K562 (cell line): ENCODE data around the gene TEX261.

Experiments used
- CHD2 ChIP-seq: IDR thresholded peaks from 2 replicates; pipeline ENCODE4 v1.6.1; 2011; ENCODE audit warnings: low read depth, low read length
- CTCF ChIP-seq, 3 experiments: IDR thresholded peaks in 2 of 3; conservative IDR thresholded peaks in 1 of 3; 2 replicates each; pipeline ENCODE4 v1.5.1; 2011 to 2012; ENCODE audit warnings: low read length in 3 of 3, mild to moderate bottlenecking in 3 of 3, control low read depth in 2 of 3, improper control_type of control experiment in 1 of 3, inconsistent platforms in 1 of 3, low read depth in 1 of 3, mixed read lengths in 1 of 3, moderate library complexity in 1 of 3; ENCODE audit not compliant: insufficient read depth in 2 of 3
- EP300 ChIP-seq: IDR thresholded peaks from 2 replicates; pipeline ENCODE4 v1.6.1; 2012; ENCODE audit warnings: low read length, improper control_type of control experiment
- HCFC1 ChIP-seq: IDR thresholded peaks from 2 replicates; pipeline ENCODE4 v1.6.1; 2012; ENCODE audit warnings: low read depth, low read length, improper control_type of control experiment
- MCM7 ChIP-seq, 2 experiments: fragments of 450-650 bp; IDR thresholded peaks; 2 replicates each; pipeline ENCODE4 v1.6.1; 2016 to 2018
- MXI1 ChIP-seq: IDR thresholded peaks from 2 replicates; pipeline ENCODE4 v1.6.1; 2011; ENCODE audit warnings: low read depth, mild to moderate bottlenecking, improper control_type of control experiment, low read length
- NCOA1 ChIP-seq: fragments of 450-650 bp; IDR thresholded peaks from 2 replicates; pipeline ENCODE4 v1.6.1; 2016; ENCODE audit warnings: low read depth
- RAD21 ChIP-seq, 2 experiments: fragments of 250-450 bp in 1 of 2; fragments of 450-650 bp in 1 of 2; sonication (Bioruptor Pico) in 1 of 2; formaldehyde crosslinking in 1 of 2; IDR thresholded peaks in 1 of 2; conservative IDR thresholded peaks in 1 of 2; 2 replicates each; pipeline versions ENCODE4 v1.4.0 to v1.8.0; 2020 to 2022; ENCODE audit warnings: mild to moderate bottlenecking in 2 of 2, moderate library complexity in 1 of 2
- SNIP1 ChIP-seq: fragments of 450-650 bp; IDR thresholded peaks from 2 replicates; pipeline ENCODE4 v1.7.1; 2017; ENCODE audit warnings: low read depth, mild to moderate bottlenecking
- TAF1 ChIP-seq: IDR thresholded peaks from 2 replicates; pipeline ENCODE4 v1.6.1; 2011; ENCODE audit warnings: mild to moderate bottlenecking, low read length, moderate library complexity; ENCODE audit not compliant: insufficient read depth, control insufficient read depth, severe bottlenecking; ENCODE audit errors: extremely low read depth
- ZBTB7A ChIP-seq: IDR thresholded peaks from 2 replicates; pipeline ENCODE4 v1.6.1; 2011; ENCODE audit warnings: low read depth, mild to moderate bottlenecking, low read length, moderate library complexity, borderline replicate concordance; ENCODE audit not compliant: control insufficient read depth
- ZFP1 ChIP-seq: fragments of 450-650 bp; formaldehyde crosslinking; IDR thresholded peaks from 2 replicates; pipeline ENCODE4 v1.4.0; 2020; ENCODE audit warnings: mild to moderate bottlenecking, mixed read lengths
- ZNF140 ChIP-seq: fragments of 250-450 bp; sonication (Bioruptor Pico); IDR thresholded peaks from 2 replicates; pipeline ENCODE4 v1.8.0; 2021; ENCODE audit warnings: moderate library complexity, mild to moderate bottlenecking, inconsistent platforms

- TF ChIP-seq MXI1 = no peak
- no peak for TF ChIP-seq CHD2
- no peak for TF ChIP-seq RAD21 (CRISPR knock-in tag; conservative IDR thresholded peaks at IDR 0.05 in 1 of 2, IDR thresholded peaks at IDR 0.05 in 1 of 2)
- TF ChIP-seq CTCF (IDR thresholded peaks at IDR 0.05 in 2 of 3, conservative IDR thresholded peaks at IDR 0.05 in 1 of 3; ENCODE audit: insufficient read depth in 2 of 3, low read depth in 1 of 3, low read length in 3 of 3) = no peak
- TF ChIP-seq ZFP1 (CRISPR knock-in tag) = no peak
- TF ChIP-seq EP300 = no peak
- no peak for TF ChIP-seq TAF1
- no peak for TF ChIP-seq HCFC1
- no peak for TF ChIP-seq NCOA1
- TF ChIP-seq ZBTB7A = no peak
- no peak for TF ChIP-seq MCM7 (IDR thresholded peaks at IDR 0.05)
- TF ChIP-seq SNIP1 = no peak
- no peak for TF ChIP-seq ZNF140 (CRISPR knock-in tag)
Measured at GRCh38 chr2:70941186-70941585, 53.5 kb downstream of the TEX261 start.
